ENCODE results near the gene USH1G.
"Not testable (repeated sequence)": the region's sequence is repeated elsewhere in the genome, so short reads cannot be mapped to it uniquely, and the experiment has no call there.

The USH1G gene

DNA sequence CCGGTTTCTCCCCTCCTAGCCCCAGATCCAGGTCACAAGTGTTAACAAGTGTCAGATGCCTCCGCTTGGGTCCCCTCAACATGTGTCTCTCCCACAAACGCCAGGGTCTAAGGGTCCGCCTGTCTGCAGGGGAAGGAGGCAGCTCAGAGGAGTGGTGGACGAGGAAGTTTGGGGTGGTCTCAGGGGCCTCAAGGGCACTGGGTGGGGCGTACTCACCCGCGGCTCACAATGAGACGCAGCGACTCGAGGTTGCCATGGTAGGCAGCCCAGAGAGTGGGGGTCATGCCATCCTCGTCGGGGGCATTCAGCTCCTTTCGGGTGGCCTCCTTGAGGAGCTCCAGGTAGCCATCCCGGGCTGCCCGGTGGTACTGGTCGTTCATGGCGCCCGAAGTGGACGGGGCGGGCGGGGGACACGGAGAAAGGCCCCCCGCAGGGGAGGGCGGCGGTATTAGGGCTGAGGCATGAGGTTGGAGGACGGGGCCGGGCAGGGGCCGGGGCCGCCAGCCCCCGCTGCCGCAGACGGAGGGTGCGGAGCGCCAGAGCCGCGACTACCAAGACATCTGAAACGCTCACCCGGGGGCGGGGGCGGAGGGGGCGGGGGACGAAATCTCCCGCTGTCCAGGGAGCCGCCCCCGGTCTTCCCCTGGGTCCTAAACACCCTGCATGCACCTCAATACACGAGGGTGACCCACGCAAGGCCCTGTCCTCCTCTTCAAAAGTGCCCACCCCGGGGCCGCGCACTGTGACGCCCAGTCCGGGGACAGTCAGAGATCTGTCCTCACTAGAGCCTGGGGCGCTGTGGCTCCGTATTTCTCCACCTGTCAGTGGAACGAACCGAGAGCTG, at the start of gene USH1G:
TSS of gene USH1G (minus strand) at position 562 of the 844 bp plus-strand sequence. CDS start at position 380, 182 bp downstream.
- no peak for DNase-seq (ENCODE audit: low read depth)

DNA sequence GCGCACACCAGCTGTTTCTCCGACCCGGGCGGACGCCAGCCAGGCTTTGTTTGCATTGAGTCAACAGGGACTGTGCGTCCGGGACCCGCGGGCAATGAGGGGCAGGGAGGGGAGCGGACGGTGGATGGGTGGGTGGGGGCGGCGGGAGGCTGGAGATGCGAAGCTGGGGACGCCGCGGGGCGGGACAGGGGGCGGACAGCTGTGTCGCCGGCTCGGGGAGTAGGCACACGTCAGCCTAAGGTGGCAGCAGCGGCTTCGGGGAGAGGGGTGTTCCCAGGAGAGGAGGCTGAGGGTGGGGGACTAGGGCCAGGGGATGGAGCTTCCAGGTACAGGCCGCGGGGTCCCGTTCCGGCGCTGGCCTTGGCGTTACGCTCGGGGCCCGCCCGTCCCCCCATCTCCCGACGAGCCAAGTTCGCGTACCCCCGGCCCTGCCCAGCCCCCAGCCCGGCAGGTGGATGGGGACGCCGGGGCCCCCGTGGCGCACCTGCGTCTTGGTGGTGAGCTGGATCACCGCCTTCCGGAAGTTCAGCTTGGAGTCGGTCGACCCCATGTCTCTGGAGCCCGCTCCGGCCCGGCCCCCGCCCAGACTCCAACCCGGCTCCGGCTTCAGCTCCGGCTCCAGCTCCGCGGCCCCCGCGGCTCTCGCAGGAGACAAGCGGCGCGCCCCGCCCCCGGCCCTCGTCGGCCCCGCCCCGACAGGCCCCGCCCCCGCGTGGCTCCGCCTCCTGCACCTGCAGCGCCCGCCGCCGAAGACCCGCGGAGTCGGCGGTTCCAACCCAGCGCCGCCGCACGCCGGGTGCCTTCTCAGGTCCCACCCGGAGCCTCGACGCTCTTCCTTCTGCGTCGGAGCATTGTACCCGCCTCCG, 49.3 kb upstream of the USH1G start, which contains the start of gene HID1:
TSS of gene HID1 (minus strand) at position 653 of the 866 bp plus-strand sequence. CDS start at position 550, 103 bp downstream.
- DNase-seq (ENCODE audit: low read depth), result no peak

DNA sequence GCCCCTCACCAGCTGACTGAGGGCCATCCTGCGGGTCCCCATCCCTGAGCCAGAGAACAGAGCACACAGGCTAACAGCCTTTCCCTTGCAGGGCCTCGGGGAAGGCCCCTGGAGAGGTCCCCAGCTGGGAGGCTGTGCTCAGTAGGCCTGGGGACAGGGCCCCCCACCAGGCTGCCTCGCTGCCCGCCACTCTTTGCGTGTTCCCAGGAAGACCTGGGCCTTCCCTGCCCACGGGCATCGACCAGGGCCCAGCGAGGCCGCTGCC, 48.7 kb upstream of the USH1G start:
- DNase-seq (ENCODE audit: low read depth), result no peak

DNA sequence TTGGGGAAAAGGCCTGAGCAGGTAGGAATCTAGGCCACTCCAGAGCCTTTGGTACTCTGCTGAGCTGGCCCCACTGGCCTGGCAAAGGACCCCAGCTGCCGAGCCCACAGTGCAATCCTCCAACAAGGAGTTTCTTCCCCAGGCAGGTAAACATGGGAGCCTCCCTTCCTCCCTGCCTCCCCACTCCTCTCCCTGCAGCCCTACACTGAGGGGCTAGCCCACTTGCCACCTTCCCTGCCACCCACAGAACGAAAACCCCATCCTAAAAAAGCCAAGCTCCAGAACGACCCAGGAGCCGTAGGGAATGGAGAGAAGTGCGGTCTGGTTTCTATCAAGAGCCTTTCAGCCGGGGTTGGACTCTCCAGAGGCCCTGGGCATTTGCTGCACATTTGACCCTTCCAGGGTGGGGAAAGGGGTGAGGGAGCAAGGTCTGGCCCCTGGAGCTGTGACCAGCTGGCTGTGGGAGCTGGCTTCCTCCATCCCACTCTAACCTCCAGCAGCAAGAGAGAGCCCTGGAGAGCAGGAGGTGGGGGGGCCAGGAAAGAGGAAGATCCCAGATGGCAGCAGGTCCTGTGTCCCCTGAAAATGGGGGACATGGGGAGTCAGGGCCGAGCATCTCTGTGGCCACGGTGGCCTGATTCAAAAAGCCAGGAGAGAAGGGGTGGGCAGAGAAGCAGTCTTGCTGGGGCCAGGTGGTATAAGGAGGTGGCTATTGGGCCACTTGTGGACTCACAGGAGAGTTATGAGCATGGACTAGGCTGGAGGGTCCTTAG, 48.2 kb upstream of the USH1G start:
- DNase-seq (ENCODE audit: low read depth), result no peak

DNA sequence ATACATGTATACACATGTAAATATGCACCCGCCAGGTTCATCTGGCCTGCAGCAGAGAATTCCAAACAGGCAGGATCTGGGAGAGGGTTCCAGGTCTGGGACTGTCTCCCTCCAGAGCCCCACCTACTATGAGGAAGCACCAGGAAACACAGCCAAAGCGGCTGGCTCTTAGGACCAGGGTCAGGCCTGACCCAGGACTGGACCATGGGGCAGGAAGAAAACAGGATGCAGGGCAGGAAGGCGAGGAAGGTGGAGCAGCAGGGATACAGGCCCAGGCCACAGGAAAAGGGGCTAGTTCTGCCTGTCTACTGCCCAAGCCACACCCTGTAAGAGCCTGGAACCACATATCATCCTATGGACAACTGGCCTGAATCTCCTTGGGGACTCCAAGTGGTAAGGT, 47.3 kb upstream of the USH1G start:
- no peak for DNase-seq (ENCODE audit: low read depth)

DNA sequence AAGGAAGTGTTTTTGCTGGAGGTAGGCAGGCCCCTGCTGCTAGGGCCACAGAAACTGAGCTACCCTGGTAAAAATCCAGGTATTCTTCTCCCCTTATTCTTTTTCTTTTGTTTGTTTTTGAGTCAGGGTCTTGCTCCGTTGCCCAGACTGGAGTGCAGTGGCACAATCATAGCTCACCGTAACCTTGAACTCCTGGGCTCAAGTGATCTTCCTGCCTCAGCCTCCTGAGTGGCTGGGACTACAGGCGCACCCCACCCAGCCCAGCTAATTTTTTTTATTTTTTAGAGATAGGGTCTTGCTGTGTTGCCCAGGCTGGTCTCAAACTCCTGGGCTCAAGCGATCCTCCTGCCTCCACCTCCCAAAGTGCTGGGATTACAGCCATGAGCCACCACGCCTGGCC, 46.4 kb upstream of the USH1G start:
- not testable (repeated sequence) for DNase-seq (ENCODE audit: low read depth)

DNA sequence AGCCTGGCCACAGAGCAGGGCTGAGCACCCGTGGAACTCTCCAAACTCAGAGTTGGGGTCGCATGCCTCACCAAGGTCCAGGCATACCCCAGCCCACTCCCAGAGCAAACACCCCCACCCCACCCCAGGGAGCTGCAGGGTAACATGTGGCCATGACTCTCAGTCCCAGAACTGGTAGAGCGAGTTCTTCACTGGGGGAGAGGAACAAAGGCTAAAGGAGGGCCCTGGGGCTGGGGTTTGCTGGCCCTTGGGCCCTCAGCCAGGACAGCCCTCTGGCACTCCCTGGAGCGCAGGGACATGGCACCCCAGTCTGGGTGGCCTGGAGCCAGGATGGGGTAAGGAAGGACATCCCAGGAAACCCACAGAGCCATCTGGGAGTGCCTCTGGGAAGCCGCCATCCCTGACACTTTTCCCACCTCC, 45.3 kb upstream of the USH1G start:
- no peak for DNase-seq (ENCODE audit: low read depth)

DNA sequence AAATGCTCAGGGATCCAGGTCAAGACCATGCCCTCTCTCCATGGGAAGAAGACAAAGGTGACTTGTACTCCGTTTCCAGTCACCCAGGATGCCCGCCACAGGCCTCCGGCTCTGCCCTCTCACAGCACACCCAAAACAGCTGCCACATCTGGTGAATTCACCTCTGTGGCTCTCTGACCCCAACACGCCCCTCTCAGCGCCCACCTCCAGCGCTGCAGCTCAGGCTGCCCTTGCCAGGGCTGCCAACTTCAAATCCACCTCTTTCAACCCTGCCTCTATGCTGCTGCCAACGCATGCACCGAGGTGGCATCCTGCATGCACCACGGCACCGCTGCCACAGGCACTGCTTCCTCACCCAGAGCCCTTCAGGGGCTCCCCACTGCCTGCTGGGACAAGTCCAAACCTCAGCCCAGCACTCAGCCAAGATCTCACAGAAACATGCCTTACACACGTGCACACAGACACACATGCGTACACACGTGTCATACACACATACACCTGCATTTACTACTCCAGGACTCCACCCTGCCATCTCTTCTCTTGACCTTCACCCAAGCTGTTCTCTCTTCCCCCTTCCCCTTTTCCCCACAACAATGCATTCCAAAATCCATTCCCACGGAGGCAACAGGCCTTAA, 42.0 kb upstream of the USH1G start:
- no peak for DNase-seq (ENCODE audit: low read depth)

DNA sequence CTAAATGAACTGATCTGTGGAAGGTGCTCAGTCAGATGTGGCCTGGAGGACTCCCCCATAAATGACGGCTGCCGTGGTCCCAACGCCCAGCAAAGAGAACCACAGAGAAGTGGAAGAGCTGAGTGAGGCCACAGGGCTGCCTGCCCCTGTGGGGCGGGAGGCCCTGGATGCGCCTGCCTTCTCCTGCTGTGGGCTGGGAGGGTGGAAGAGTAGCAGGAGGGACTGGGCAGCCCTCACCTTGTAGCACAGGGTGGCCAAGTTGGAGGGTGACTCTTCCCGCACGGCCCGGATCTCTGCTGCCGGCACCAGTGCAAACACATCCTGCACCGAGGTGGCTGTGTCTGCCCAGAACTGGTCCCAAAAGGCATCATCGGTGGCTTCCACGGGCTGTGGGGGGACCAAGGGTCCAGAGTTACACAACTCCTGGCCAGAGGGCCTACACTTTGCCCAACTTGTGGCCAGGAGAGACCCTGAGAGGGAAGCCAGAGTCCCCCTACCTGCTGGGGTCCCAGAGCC, 41.2 kb upstream of the USH1G start:
- DNase-seq (ENCODE audit: low read depth), result no peak

DNA sequence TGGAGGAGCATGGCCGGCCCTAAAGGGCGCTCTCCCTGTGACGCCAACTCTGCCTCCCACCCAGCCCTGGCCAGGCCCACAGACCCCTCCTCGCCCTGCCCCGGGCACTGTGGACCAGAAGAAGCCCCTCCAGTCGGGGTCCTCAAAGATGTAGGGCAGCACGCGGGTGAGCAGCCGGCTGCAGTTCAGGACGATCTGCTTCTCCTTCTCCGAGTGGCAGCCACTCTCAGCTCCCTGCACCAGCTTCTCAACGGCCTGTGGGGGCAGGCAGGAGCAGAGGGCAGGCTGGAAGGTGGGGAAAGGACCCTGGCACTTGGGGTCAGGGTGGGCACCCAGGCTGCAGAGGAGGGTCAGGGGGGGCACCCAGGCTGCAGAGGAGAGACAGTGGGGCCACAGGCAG, 40.6 kb upstream of the USH1G start:
- no peak for DNase-seq (ENCODE audit: low read depth)

DNA sequence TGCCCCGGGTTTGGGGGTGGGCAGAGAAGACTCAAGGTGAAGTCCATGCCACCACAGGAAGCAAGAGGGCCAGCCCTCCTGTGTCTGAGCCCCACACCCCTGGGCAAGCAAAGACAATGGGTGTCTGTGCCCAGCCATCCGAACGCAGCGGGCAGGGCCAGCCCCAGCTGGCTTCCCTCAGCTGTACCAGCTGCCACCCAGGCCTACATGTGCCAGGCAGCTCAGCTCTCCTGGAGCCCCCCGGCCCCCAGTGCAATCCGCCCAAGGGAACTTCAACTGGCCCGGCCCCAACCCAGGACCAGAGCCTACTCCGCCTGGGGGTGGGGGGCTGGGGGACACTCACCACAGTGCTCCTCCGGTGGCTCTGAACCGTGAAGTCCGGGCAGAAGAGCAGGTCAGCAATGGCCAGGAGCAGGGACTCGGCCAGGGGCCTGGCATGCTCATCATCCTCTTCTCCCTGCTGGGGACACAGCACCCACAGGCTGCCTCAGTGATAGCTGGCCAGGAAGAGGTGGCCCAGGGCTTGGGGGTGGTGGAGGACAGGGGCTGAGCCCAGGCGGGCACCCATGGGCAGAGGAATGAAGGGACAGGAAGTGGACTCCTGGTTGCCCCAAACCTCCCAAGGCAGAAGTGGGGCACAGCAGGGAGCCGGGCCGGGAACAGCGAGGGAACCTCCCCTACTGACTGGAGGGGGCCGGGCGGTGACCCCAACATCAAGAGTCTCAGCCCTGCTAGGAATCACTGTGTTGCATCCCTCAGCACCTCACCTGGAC, 39.8 kb upstream of the USH1G start:
- no peak for DNase-seq (ENCODE audit: low read depth)

DNA sequence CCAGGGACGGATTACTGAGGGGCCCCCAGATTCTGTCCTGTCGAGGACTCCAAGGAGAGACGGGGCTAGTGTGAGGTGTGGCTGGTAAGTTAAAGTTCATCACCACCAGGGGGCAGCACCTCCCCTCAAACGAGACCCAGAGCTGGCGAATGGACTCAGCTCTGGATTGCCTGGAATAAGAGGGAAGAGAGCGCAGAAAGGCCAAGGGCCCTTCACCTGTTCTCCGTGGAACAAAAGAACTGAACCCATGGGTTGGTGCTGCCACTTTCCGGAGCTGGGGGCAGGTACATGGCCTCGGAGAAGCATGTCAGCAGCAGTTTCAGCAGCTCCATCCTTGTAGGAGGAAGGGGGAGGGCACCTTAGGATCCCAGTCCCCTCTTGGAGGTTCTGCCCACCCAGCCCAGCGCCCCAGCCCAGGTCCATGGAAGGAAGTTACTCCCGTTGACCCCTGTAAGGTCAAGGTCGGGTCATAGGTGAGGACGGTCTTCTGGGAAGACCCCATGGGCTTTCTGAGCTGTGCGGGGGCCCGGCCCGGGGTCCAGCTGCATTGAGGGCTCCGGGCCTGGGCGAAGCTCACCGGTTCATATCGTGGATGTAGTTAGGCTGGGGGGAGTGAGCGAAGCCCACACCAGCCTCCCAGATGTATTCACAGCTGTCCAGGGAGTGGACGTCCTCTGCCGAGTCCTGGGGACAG, 38.7 kb upstream of the USH1G start:
- peak; percentile 46 for DNase-seq (ENCODE audit: low read depth)

DNA sequence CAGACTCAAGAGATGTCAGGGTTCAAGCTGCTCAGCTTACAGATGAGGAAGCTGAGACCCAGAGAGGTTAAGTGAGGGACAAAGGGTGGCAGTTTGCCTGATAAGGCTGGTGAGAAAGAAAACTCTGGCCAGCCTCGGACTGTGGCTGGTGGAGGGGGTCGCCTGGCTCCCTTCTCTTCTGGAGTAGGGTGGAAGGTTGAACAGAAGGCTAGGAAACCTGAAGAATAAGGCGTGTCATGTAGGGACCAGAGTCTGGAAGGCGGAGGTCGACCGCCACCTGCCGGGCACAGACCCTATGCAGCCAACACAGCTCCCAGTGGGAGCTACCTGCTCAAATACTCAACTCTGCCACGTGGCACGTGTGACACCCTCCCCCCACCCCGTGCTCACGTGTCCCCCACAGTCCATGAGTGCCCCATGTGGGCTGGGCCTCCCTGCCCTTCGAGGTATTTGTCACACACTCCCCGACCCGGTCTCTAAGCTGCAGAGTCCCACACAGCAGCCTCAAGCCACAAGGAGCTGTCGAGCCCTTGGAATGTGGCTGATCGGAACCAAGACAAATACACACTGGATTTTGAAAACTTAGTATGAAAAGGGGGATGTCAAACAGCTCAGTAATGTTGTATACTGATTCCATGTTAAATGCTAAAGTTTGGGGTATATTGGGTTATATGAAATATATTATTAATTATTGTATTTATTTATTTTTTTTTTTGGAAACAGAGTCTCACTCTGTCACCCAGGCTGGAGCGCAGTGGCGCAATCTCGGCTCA, 37.7 kb upstream of the USH1G start:
- DNase-seq (ENCODE audit: low read depth), result no peak

DNA sequence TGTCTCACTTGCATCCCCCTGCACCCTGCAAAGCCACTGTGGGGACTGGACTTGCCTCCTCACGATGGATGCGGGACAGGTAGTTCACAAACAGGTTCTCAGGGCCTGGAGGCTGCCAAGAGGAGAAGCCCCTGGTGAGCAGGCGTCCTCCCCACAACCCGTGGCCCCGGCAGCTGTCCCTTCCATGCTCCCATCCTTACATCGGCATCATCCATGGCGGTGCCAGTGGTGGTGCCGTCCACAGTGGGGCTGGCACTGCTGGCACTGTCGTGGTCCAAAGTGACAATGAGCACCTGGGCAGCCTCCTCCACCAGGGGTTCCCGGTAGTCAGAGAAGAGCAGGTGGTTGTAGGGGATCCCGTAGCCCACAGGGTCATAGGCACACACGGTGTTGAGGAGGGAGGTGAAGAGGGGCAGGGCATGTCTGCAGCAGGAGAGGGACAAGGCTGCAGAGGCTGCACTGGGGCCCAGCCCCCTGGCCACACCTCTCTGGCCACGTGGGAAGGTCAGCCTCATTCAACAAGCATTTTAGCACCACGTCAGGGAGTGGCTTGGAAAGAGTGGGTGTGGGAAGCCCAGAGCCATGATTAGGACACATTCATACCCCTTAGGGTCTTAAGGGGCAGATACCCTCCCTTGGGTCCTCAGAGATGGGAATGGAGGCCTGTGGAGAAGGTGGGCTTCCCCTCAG, 36.9 kb upstream of the USH1G start:
- DNase-seq (ENCODE audit: low read depth), result no peak

DNA sequence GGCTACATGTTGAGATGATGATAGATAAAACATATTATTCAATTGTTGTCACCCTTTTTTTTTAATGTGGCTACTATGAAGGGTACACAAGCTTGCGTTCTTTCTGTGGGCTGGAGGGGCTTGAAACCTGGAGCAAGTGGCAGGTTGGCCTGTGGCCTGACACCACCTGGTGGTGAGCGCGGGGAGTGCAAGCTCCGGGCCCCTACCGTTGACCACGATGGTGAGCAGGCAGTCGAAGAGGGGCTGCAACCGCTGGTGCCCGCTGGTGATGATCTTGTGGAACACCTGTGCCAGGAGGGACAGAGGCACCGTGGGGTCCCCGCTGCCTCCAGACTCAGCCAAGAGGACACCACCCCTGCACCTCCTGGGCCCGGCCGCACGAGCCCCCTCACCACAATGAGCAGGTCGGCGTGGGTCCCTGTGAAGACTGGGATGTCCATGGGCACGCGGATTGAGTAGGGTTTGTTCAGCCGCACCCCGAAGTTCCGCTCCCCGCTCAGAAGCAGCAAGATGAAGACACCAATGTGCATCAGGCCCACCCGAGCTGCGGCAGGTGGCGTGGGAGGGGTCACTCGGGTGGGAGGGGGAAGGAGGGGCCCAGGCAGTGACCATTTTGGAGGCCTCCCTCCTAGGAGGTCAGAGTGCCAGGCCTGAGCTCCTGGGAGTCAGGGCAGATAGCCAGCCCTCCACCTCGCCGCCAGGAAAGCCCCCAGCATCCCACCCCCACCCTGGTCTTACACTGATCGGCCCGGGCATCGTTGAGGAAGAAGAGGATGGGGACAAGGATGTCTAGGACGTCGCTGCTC, 35.1 kb upstream of the USH1G start:
- no peak for DNase-seq (ENCODE audit: low read depth)

DNA sequence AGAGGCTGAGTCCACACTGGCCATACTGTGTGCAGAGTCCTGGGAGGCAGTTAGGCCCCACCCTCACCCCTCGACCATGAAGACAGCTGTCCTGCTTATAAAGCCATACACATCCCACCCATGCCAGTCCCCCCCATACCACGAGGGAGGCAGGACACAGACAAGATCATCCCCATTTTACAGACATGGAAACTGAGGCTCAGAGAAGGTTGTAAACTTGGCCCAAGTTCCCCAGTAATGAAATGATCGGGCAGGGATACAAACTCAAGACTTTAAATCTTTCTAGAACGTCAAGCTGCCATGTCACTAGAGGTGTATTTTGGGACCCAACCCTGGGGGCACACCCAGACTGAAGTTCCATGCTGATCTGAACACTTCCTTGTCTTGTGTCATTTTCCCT, 33.0 kb upstream of the USH1G start:
- DNase-seq (ENCODE audit: low read depth), result no peak

DNA sequence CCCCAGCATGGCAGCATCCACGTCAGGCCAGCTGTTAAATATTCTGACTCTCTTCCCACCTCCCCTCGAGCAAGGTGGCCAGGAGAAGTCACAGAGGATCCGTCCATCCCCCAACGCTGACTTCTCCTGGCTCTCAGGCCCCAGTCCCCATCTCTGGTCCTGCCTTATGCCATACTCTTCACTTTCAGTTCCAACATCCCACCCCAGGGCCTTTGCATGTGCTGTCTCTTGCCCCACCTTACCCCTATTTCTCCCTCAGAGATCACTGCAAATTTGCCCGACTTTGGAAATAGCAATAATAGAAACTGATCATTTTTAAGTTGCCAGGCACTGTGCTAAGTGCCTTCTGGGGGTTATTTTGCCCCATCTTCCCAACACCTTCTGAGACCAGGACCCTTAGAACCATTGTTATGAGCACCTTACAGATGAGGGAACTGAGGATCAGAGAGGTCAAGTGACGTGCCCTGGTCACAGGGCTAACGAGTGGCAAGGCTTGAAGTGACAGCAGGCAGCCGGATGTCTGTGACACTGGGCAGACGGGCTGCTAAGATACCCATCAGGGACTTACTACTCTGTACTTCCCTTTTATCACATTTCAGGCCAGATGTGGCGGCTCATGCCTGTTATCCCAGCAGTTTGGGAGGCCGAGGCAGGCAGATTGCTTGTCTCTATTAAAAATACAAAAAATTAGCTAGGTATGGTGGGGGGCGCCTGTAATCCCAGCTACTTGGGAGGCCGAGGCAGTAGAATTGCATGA, 31.8 kb upstream of the USH1G start:
- DNase-seq (ENCODE audit: low read depth), result no peak

Data from non-pigmented ciliary epithelial cell (primary cell).